Type B pancreatic cell (in vitro differentiated cells): Measurements from ENCODE around the gene SYT7. TPM values are rescaled to one million over a fixed set of nuclear protein-coding genes. Genes with fewer than 3 reads are reported as not detected.

ENCODE experiments used
- DNase-seq: peaks from one replicate; pipeline ENCODE4 v3.0.0; 2021; ENCODE audit warnings: mixed read lengths; ENCODE audit not compliant: unreplicated experiment; ENCODE audit errors: extremely low spot score
- H3K27ac Mint-ChIP-seq: 2 replicates; pipeline ENCODE4 v1.8.0; 2021; ENCODE audit warnings: mild to moderate bottlenecking, mixed read lengths
- H3K27me3 Mint-ChIP-seq: 2 replicates; pipeline ENCODE4 v1.8.0; 2021; ENCODE audit warnings: mixed read lengths
- H3K36me3 Mint-ChIP-seq: 2 replicates; pipeline ENCODE4 v1.8.0; 2021; ENCODE audit warnings: mixed read lengths
- H3K4me1 Mint-ChIP-seq: one replicate; pipeline ENCODE4 v1.8.0; 2021; ENCODE audit warnings: mixed read lengths; ENCODE audit not compliant: unreplicated experiment
- H3K4me3 Mint-ChIP-seq: 2 replicates; pipeline ENCODE4 v1.8.0; 2021; ENCODE audit warnings: mild to moderate bottlenecking, mixed read lengths
- H3K9me3 Mint-ChIP-seq: 2 replicates; pipeline ENCODE4 v1.8.0; 2021; ENCODE audit warnings: mixed read lengths
- CTCF ChIP-seq: fragments of 200-600 bp; sonication (generic); conservative IDR thresholded peaks from 2 replicates; pipeline ENCODE4 v1.5.0; 2021; ENCODE audit warnings: antibody characterized with exemption, mild to moderate bottlenecking
- long read RNA-seq: library from polyadenylated mRNA; unstranded; transcript quantifications from one replicate; pipeline ENCODE4 v2.0.0, GENCODE V29; 2020
- total RNA-seq: library from RNA; stranded (reverse); gene quantifications from 2 replicates; pipeline ENCODE4 v1.2.1, GENCODE V29; 2021; ENCODE audit warnings: low replicate concordance

Gene SYT7, protein sequence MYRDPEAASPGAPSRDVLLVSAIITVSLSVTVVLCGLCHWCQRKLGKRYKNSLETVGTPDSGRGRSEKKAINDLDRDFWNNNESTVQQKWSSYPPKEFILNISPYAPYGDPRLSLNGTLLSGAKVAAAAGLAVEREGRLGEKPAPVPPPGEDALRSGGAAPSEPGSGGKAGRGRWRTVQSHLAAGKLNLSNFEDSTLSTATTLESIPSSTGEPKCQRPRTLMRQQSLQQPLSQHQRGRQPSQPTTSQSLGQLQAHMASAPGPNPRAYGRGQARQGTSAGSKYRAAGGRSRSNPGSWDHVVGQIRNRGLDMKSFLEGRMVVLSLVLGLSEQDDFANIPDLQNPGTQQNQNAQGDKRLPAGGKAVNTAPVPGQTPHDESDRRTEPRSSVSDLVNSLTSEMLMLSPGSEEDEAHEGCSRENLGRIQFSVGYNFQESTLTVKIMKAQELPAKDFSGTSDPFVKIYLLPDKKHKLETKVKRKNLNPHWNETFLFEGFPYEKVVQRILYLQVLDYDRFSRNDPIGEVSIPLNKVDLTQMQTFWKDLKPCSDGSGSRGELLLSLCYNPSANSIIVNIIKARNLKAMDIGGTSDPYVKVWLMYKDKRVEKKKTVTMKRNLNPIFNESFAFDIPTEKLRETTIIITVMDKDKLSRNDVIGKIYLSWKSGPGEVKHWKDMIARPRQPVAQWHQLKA
- total RNA-seq = 26.5 and 37.5 TPM in 2 replicates
- long read RNA-seq, partial matches to known transcripts = 0 of 2 reads
- long read RNA-seq, other reads (novel, unspliced or antisense) = 2 of 2 reads

DNA sequence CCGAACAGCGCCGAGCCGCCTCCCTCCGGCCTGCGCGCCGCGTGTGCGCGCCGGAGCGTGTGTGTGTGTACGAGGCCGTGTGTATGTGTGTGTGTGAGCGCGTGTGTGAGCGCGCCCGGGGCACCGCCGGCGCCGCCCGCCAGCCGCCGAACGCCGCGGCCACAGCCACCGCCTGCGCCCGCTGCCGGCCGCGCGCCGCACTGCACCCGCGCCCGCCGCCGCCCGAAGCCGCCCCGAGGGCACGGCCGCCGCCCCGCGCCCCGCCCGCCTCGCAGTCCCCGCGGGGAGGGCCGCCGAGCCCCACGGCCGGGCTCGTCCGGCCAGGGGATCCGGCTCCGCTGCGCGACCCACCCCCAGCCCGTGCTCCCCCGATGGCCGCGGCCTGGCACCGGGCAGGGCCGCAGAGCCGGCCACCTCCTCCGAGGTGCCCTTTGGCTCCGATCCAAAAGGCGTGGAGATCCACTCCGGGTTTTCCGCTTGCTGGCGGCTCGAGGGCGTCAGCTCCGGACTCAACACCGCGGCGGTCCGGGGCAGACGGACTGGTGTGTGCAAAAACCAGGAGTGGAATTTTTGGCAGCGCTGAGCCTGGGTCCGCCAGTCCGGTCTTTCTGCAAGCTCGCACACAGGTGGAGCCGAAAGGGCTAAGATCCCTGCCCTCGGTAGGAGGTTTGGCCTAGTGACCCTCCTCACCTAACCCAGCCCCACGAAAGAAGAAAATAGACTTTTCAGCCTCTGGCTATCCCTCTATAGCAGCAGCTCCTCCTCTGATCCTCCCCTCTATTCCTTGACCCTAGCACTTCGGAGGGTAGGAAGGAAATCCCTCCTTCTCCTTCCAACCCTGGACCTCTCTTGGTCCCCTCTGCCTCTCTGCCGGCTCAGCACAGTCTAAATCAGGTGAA is at the start of gene SYT7:
TSS of gene SYT7 (minus strand) at position 47 of the 899 bp plus-strand sequence. CDS start 256 bp downstream, outside the sequence.
- Mint-ChIP-seq H3K4me1 (peaks cover 23% of the 10 kb centered on the region), H3K4me3 (peak within 1 kb of the TSS; percentile 88), H3K36me3 (no peaks in the 10 kb centered on the region), H3K27me3 (peaks cover 51% of the 10 kb centered on the region), H3K27ac (peak within 1 kb of the TSS; percentile 81), H3K9me3 (no peaks in the 10 kb centered on the region)
- TF ChIP-seq CTCF = peak; percentile 36
- peak; percentile 99 for DNase-seq

DNA sequence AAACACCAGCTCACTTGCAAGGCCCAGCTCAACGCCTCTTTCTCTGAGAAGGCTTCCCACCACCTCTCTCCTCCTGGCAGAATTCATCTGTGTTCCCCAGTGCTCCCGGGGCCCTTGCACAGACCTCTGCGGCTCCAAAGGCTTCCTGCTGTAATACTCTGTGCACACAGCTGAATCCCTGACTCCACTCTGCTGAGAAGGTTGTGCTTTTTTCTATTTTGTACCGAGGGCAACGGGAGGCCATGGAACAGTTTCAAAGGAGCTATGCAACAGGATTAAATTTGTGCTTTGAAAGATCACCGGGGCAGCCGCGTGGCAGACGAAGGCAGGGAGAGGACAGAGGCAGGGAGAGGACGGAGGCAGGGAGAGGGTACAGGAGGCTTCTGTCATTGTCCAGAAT is 49.2 kb upstream of the SYT7 start:
- no peak for DNase-seq
- peak overlapping the region; percentile 79 for H3K27ac Mint-ChIP-seq
- TF ChIP-seq CTCF = no peak
- H3K4me1 Mint-ChIP-seq = peaks cover 45% of the 10 kb centered on the region
- H3K9me3 Mint-ChIP-seq = no peaks in the 10 kb centered on the region
- H3K36me3 Mint-ChIP-seq = no peaks in the 10 kb centered on the region
- peak overlapping the region; percentile 67 for H3K4me3 Mint-ChIP-seq
- H3K27me3 Mint-ChIP-seq = no peaks in the 10 kb centered on the region

- no peaks in the 10 kb centered on the region for H3K9me3 Mint-ChIP-seq
- no peaks in the 10 kb centered on the region for H3K27me3 Mint-ChIP-seq
- H3K27ac Mint-ChIP-seq = peak overlapping the region; percentile 9
- DNase-seq = no peak
- peaks cover 50% of the 10 kb centered on the region for H3K4me1 Mint-ChIP-seq
- H3K4me3 Mint-ChIP-seq = no peak overlapping the region
- no peak for TF ChIP-seq CTCF
- no peaks in the 10 kb centered on the region for H3K36me3 Mint-ChIP-seq
Measured at GRCh38 chr11:61629082-61629833, 48.4 kb upstream of the SYT7 start.

DNA sequence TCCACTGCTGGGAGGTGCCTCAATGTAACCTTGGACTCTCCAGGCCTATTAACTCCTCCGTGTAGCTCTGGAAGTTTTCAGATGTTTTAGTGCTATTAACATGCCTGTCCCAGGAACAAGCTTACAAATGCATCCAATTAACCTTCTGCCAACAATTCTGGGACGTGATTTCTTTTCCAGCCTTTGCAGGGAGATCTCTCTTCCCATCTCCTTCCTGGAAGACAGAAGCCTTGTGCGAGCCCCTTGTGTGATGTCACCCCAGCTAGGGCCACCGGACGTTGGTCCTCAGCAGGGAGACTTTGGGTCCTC is 47.7 kb upstream of the SYT7 start:
- Mint-ChIP-seq H3K27ac (peak overlapping the region; percentile 97), H3K27me3 (no peaks in the 10 kb centered on the region), H3K4me3 (no peak overlapping the region), H3K36me3 (no peaks in the 10 kb centered on the region), H3K9me3 (no peaks in the 10 kb centered on the region), H3K4me1 (peaks cover 50% of the 10 kb centered on the region)
- DNase-seq = no peak
- no peak for TF ChIP-seq CTCF
